Inferior parietal cortex (tissue), 1 donor: Measurements from ENCODE around the gene FZD7.
A peak's percentile ranks its signal among the peaks of the same experiment; 100 is the strongest.

Experiments used
- DNase-seq: peaks from one replicate; pipeline ENCODE4 v3.0.0-alpha.2; 2016; ENCODE audit errors: extremely low spot score

The FZD7 gene

DNA sequence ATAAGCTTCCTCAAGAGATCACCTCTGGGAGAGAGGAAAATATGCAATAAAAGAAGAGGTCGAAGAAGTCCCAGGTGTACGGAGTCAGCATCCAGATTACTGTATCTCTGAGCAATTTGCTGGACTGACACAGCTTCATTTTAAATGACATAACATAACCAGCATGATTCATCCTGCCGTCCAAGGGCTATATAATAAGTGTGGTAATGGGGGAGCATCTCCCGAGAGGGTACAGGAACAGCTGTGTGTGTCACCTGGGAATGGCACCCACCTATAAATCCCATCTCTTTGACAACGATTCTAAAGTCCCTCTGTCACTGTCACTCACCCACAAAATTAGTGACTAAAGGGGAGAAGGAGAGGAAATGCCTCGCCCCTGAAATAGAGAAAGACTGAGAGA, 19.3 kb upstream of the FZD7 start:
- no peak for DNase-seq

DNA sequence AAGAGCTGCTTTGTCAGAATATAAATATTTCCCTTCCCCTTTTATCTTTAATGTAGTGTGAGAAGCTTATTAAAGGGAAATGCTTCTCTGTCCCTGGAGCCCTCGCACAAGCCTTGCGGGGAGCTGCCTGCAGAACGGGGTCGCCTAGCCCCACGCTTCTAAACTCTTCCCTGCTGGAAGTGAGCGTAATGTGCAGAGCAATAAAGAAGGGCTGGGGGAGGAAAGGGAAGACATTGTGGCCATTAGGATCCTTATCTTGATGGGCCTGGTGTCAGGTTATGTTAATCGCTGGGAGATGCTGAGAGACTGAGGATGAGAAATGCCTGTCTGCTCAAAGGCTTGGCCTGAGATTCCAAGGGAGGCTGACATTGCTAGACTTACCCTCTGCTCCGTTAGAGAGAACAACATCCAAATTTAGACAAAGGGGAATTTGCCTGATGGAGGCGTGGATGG, 18.9 kb upstream of the FZD7 start:
- no peak for DNase-seq

DNA sequence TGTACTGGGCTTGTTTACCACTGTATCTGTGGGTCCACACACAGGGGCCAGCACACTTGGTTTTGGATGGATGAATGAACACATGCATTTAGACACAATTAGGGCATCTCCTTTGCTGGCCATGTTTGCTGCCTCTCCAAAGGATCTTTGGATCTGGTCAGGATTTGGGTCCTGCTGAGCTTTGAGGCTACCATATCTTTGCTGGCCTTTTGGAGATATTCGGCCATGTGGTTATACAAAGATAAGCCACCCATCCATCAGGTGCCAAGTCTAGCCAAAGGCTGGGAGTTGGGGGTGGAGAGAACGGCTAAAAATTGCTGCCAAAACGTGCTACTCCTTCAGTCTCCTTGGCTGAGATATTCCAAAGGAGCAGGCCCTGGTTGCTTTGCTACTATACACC, 18.2 kb upstream of the FZD7 start:
- DNase-seq: no peak

GRCh38 chr2:202016579-202017227, 17.0 kb upstream of the FZD7 start:
- no peak for DNase-seq

- no peak for DNase-seq
Measured at GRCh38 chr2:202017940-202018339, 15.7 kb upstream of the FZD7 start.

DNA sequence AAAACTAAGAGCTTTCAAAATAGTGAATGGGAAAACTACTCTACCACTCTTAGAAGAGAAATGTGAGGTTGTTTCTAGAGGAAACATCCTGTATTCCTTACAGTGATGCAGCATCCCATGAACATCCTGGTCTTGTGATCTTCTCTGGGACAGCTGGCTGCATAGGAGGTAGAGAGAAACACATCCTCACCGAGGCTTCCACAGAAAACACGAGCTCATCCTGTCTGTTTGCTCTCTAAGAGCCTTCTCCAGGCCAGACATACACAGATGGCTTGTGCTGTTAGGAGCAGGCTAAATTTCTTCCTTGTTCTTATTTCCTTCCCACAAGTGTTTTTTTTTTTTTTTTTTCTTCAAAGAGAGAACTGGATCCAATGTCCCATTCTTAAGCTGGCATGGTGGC, 14.7 kb upstream of the FZD7 start:
- DNase-seq: peak; percentile 39

- DNase-seq: no peak
Measured at GRCh38 chr2:202019689-202020450, 13.8 kb upstream of the FZD7 start.

DNA sequence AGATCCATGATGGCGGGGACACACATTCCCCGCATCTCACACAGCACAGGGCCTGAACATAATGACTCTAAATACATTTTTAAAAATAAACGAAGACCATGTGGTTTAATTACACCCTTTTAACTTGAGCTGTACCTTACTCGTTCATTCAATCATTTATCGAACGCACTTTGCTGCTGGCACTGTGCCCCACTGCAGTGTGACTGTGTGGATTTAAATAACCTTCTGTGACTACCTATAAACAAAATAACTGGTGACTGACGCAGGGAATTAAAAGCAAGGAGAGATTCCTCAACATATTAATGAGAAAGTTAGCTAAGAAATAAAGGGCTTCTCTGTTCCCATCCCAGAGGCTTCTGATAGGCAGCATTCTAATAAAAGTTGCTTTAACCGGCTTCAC, 10.9 kb upstream of the FZD7 start:
- no peak for DNase-seq

DNA sequence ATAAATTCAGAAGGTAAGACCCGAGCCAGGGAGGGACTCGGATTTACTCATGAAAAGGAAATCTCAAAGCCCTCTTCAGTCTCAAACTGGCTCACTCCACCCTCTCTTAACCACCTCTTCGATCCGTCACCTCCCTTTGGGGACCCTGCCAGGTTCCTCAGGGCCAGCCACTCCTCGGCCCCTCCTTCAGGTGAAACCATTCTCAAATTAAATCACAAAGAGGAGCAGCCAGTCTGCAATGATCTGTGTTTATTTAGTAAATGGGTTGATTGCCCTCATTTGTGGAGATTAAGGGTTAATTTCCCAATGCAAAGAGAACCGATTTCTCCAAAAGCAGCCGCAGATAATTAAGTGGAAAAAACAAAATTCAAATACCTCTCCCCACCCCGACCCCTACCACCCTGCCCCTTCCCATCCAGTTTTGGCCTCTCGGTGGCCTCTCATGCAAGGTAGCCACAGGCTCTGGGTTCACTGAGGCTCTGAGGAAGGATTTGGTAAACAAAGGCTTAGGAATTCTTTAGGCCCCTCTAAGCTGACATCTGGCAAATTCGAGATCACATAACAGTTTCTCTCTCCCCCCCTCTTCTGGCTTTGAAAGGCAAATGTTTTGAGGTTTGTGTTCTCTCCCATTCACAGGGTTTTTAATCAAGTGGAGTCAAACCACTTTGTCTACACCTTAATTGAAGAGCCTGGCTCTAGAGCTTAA, 10.3 kb upstream of the FZD7 start:
- no peak for DNase-seq

GRCh38 chr2:202023904-202024266, 9.8 kb upstream of the FZD7 start:
- no peak for DNase-seq

DNA sequence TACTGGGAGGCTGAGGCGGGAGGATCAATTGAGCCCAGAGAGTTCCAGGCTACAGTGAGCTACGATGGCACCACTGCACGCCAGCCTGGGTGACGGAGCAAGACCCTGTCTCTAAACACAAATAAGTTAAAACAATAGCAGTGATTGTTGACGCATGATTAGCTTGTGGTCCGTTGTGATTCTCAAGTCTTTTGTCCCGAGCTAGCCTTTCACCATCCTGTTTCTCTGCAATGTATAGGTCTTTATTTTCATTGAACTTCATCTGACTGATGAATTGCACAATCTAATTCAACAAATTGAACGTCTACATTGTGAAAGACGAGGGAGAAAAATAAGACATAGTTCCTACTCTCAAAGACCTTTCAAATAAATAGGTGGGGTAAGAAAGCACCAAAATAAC, 8.8 kb upstream of the FZD7 start:
- no peak for DNase-seq

- DNase-seq: no peak
Measured at GRCh38 chr2:202025816-202026215, 7.8 kb upstream of the FZD7 start.

DNA sequence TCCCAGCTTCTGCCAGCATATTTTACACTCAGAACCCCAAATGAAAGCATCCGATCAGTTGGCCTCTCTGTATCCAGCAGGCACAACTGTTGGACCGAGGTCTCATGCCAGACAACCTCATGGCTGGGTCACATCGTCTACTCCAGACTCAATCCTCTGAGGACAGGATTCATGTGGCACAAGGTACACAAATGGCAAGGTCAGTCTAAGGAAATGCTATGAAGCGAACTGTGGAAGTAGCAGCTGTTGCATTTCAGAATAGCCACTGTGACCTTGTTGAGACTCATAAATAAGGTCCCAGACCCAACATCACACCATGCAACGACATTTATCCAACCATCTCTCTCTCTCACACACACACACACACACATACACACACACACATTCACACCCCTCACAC, 7.1 kb upstream of the FZD7 start:
- DNase-seq: no peak

DNA sequence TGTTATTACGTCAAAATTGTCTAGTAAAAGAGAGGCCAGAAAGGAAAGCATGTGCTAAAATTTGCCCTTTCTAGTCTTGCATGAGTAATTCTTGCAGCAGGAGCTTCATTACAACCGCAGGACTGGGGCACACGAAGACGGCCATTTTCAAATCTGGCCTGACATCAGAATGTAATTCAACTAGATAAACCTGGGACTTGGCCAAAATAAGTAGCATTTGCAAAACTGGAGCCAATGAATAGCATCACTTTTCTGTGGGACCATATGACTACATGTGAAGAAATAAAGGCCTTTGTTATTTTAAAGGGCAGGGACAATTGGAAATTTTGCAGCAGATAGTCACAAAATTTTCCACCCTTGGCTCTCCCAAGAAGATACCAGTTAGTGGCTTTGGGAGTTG, 3.0 kb upstream of the FZD7 start:
- no peak for DNase-seq

GRCh38 chr2:202031246-202031951, 2.3 kb upstream of the FZD7 start:
- DNase-seq: no peak

DNA sequence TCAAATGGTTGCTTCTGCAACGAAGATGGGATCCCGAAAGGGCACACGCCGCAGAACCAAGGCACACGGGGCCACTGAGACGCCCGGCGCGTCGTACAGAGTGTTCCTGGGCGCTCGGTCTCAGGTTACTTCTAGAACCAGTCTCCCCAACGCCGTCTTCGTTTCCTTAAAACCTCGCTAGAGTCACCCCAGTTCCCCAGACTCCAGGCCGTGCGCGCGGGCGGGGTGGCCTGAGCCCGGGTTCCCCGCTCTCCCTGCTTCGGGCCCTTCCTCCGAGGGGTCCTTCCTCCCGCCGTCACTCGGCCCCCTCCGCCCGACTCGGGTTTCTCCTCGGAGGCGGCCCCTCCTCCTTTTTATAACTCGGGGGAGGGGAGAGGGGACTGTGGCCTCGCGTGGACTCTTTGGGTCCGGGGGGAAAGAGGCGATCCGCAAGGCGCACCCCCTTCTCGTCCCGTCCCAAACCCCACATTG, 774 bp upstream of the FZD7 start:
- DNase-seq: no peak

- no peak for DNase-seq
Measured at GRCh38 chr2:202034249-202035088, 814 bp downstream of the FZD7 start.

GRCh38 chr2:202035089-202035940, 1.7 kb downstream of the FZD7 start:
- DNase-seq: no peak

DNA sequence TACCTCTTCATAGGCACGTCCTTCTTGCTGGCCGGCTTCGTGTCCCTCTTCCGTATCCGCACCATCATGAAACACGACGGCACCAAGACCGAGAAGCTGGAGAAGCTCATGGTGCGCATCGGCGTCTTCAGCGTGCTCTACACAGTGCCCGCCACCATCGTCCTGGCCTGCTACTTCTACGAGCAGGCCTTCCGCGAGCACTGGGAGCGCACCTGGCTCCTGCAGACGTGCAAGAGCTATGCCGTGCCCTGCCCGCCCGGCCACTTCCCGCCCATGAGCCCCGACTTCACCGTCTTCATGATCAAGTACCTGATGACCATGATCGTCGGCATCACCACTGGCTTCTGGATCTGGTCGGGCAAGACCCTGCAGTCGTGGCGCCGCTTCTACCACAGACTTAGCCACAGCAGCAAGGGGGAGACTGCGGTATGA, 2.3 kb downstream of the FZD7 start:
- no peak for DNase-seq

GRCh38 chr2:202036601-202037037, 3.0 kb downstream of the FZD7 start:
- DNase-seq: no peak
